Measurements from ENCODE around the gene MANEA.

Gene MANEA

DNA sequence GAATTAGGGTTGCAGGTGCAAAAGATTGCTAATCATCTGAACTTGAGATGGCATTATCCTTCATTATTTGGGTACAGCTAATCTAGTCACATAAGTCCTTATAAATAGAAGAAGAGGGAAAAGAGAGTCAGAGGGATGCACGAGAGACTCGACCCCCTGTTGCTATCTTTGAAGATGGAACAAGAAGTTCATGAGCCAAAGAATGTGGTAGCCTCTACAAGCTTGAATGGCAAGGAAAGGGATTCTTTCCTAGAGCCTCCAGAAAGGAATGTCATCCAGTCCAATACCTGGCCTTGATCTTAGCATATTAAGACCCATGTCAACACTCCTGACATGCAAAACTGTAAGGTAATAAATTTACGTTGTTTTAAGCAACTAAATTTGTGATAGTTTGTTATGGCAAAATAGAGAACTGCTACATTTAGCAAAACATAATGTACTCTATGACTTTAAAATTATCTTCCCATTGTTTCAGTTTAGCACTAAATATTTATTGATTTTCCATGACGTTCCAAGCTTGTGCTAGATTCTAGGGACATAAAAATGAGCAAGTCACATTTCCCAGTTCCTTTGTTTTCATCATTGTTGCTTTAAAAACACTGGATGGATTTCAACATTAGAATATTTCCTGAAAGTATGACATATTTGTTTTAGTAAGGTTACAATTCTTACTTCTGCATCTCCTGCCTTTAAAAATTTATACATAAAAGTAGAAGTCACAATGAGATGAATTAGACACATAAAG, 12.7 kb downstream of the MANEA start:
- Histone ChIP-seq H3K36me3 (ENCODE audit: control insufficient read depth in 2 of 2, insufficient read depth in 1 of 2, low read length in 2 of 2) (peaks cover 0 to 10% of the 10 kb centered on the region in 2 experiments; a peak in 1 of 3 replicates), H3K4me1 (ENCODE audit: control insufficient read depth, insufficient read depth, low read length) (no peaks in the 10 kb centered on the region), H3K9me3 (ENCODE audit: control insufficient read depth, insufficient read depth, low read depth, low read length) (no peaks in the 10 kb centered on the region), H3K27ac (ENCODE audit: extremely low read depth, low read depth, low read length) (no peak overlapping the region), H3K4me3 (ENCODE audit: low read depth, low read length) (no peak overlapping the region)
- TF ChIP-seq ZNF510 (tag by site-specific recombination; IDR thresholded peaks at IDR 0.05; ENCODE audit: insufficient replicate concordance) = no peak
- TF ChIP-seq ZNF324 (tag by site-specific recombination; IDR thresholded peaks at IDR 0.05) = no peak
- TF ChIP-seq KLF1 (tag by site-specific recombination; IDR thresholded peaks at IDR 0.05) = no peak
- TF ChIP-seq ZNF777 (tag by site-specific recombination; IDR thresholded peaks at IDR 0.05; ENCODE audit: borderline replicate concordance) = no peak
- no peak for TF ChIP-seq ZNF391 (tag by site-specific recombination; IDR thresholded peaks at IDR 0.05; ENCODE audit: borderline replicate concordance, low read depth)
- no peak for TF ChIP-seq ZNF514 (tag by site-specific recombination; IDR thresholded peaks at IDR 0.05)
- TF ChIP-seq ZNF146 (tag by site-specific recombination; IDR thresholded peaks at IDR 0.05) = no peak
- no peak for TF ChIP-seq ZNF350 (tag by site-specific recombination; IDR thresholded peaks at IDR 0.05)
- TF ChIP-seq ZNF776 (tag by site-specific recombination; IDR thresholded peaks at IDR 0.05; ENCODE audit: borderline replicate concordance) = no peak
- TF ChIP-seq, protein P1, sequence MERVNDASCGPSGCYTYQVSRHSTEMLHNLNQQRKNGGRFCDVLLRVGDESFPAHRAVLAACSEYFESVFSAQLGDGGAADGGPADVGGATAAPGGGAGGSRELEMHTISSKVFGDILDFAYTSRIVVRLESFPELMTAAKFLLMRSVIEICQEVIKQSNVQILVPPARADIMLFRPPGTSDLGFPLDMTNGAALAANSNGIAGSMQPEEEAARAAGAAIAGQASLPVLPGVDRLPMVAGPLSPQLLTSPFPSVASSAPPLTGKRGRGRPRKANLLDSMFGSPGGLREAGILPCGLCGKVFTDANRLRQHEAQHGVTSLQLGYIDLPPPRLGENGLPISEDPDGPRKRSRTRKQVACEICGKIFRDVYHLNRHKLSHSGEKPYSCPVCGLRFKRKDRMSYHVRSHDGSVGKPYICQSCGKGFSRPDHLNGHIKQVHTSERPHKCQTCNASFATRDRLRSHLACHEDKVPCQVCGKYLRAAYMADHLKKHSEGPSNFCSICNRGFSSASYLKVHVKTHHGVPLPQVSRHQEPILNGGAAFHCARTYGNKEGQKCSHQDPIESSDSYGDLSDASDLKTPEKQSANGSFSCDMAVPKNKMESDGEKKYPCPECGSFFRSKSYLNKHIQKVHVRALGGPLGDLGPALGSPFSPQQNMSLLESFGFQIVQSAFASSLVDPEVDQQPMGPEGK (tag by site-specific recombination; IDR thresholded peaks at IDR 0.05) = no peak
- no peak for TF ChIP-seq ZBTB8A (tag by site-specific recombination; IDR thresholded peaks at IDR 0.05)
- no peak for TF ChIP-seq ZNF501 (tag by site-specific recombination; IDR thresholded peaks at IDR 0.05)
- no peak for TF ChIP-seq SALL2 (tag by site-specific recombination; IDR thresholded peaks at IDR 0.05; ENCODE audit: borderline replicate concordance)
- TF ChIP-seq, protein P2, sequence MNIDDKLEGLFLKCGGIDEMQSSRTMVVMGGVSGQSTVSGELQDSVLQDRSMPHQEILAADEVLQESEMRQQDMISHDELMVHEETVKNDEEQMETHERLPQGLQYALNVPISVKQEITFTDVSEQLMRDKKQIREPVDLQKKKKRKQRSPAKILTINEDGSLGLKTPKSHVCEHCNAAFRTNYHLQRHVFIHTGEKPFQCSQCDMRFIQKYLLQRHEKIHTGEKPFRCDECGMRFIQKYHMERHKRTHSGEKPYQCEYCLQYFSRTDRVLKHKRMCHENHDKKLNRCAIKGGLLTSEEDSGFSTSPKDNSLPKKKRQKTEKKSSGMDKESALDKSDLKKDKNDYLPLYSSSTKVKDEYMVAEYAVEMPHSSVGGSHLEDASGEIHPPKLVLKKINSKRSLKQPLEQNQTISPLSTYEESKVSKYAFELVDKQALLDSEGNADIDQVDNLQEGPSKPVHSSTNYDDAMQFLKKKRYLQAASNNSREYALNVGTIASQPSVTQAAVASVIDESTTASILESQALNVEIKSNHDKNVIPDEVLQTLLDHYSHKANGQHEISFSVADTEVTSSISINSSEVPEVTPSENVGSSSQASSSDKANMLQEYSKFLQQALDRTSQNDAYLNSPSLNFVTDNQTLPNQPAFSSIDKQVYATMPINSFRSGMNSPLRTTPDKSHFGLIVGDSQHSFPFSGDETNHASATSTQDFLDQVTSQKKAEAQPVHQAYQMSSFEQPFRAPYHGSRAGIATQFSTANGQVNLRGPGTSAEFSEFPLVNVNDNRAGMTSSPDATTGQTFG (tag by site-specific recombination; IDR thresholded peaks at IDR 0.05; ENCODE audit: borderline replicate concordance) = no peak
- POLR2A ChIA-PET = no interaction called here
- CTCF ChIA-PET = no interaction called here

DNA sequence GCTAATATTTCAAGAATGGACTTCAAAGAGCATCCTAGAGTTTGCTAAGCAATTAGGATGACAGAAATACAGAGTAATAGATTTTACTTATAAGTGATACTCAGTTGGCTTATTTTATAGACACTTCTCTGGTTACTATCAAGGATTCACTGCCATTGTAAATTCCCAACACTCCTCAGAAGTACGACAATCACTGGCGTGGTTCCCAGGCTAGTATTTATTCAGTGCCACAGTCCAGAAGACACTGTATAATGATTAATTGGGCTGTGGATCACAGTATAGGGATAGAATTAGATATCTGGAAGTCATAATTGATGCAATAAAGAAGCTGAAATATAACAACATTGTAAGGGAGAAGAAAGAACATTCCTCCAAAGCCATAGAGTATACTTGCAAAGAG, 15.7 kb downstream of the MANEA start:
- ChIA-PET CTCF (interaction anchor here (0.7 kb wide), 1 partner anchor 74 kb away, joined by 3 read pairs; no protein-coding TSS in a partner anchor), POLR2A (no interaction called here)
- Histone ChIP-seq H3K36me3 (ENCODE audit: control insufficient read depth in 2 of 2, insufficient read depth in 1 of 2, low read length in 2 of 2) (peaks cover 0 to 5% of the 10 kb centered on the region in 2 experiments; a peak in 1 of 3 replicates), H3K4me1 (ENCODE audit: control insufficient read depth, insufficient read depth, low read length) (no peaks in the 10 kb centered on the region), H3K4me3 (ENCODE audit: low read depth, low read length) (no peak overlapping the region), H3K27ac (ENCODE audit: extremely low read depth, low read depth, low read length) (no peak overlapping the region), H3K9me3 (ENCODE audit: control insufficient read depth, insufficient read depth, low read depth, low read length) (no peaks in the 10 kb centered on the region)
- TF ChIP-seq MZF1 (tag by site-specific recombination; IDR thresholded peaks at IDR 0.05; ENCODE audit: borderline replicate concordance) (no peak), ZIC2 (tag by site-specific recombination; IDR thresholded peaks at IDR 0.05) (no peak), ZNF174 (tag by site-specific recombination; IDR thresholded peaks at IDR 0.05) (no peak), SP7 (tag by site-specific recombination; IDR thresholded peaks at IDR 0.05) (no peak)

All from HEK293 (cell line).